ENCODE measurements around the gene DDX23. TPM values are rescaled to one million over a fixed set of nuclear protein-coding genes. Genes with fewer than 3 reads are reported as not detected.

Gene DDX23
- total RNA-seq, 1 experiment from 2014 or later, result 80.8 TPM

- no TSS peak for BruUV-seq (replicated peaks)
- no peaks in the 10 kb centered on the region for H3K9me3 Mint-ChIP-seq (ENCODE audit: low read depth, unreplicated experiment)
- no peak overlapping the region for H3K27ac Mint-ChIP-seq (ENCODE audit: unreplicated experiment)
- DNase-seq, result no peak
- peaks cover 3% of the 10 kb centered on the region for H3K4me1 Mint-ChIP-seq (ENCODE audit: low read depth, unreplicated experiment)
- intact Hi-C loops (cut with micrococcal nuclease; ENCODE audit: unreplicated experiment), result no loop called here
- H3K27me3 Mint-ChIP-seq (ENCODE audit: unreplicated experiment), result no peaks in the 10 kb centered on the region
- no peaks in the 10 kb centered on the region for H3K36me3 Mint-ChIP-seq (ENCODE audit: insufficient read depth, unreplicated experiment)
- no peak overlapping the region for H3K4me3 Mint-ChIP-seq (ENCODE audit: low read depth, unreplicated experiment)
- CTCF ChIA-PET, result interaction anchor here (1.1 kb wide), 1 partner anchor 14 kb away, joined by 3 read pairs; no protein-coding TSS in a partner anchor
- no peak for TF ChIP-seq CTCF (IDR thresholded peaks at IDR 0.05; ENCODE audit: unreplicated experiment)
Measured at GRCh38 chr12:48800457-48800856, 51.5 kb downstream of the DDX23 start.

GRCh38 chr12:48796976-48797375, 55.0 kb downstream of the DDX23 start:
- DNase-seq, result no peak
- intact Hi-C loops (cut with micrococcal nuclease; ENCODE audit: unreplicated experiment), result loop anchor here (1.0 kb wide), 1 partner anchor 44 kb away; no protein-coding TSS in a partner anchor
- Mint-ChIP-seq H3K36me3 (ENCODE audit: insufficient read depth, unreplicated experiment) (no peaks in the 10 kb centered on the region), H3K27ac (ENCODE audit: unreplicated experiment) (no peak overlapping the region), H3K4me1 (ENCODE audit: low read depth, unreplicated experiment) (peaks cover 15% of the 10 kb centered on the region), H3K27me3 (ENCODE audit: unreplicated experiment) (no peaks in the 10 kb centered on the region), H3K9me3 (ENCODE audit: low read depth, unreplicated experiment) (no peaks in the 10 kb centered on the region), H3K4me3 (ENCODE audit: low read depth, unreplicated experiment) (no peak overlapping the region)
- CTCF ChIA-PET, result interaction anchor here (0.5 to 3.7 kb wide), 3 partner anchors 44 to 226 kb away, joined by 3 to 44 read pairs (median 5); no protein-coding TSS in a partner anchor
- no peak for TF ChIP-seq CTCF (IDR thresholded peaks at IDR 0.05; ENCODE audit: unreplicated experiment)
- BruUV-seq (replicated peaks), result no TSS peak

- CTCF ChIA-PET, result interaction anchor here (1.1 to 3.7 kb wide), 3 partner anchors 27 to 48 kb away, joined by 3 to 44 read pairs (median 3); no protein-coding TSS in a partner anchor
- TF ChIP-seq CTCF (IDR thresholded peaks at IDR 0.05; ENCODE audit: unreplicated experiment), result peak; percentile 73
- Mint-ChIP-seq H3K36me3 (ENCODE audit: insufficient read depth, unreplicated experiment) (no peaks in the 10 kb centered on the region), H3K4me3 (ENCODE audit: low read depth, unreplicated experiment) (no peak overlapping the region), H3K27ac (ENCODE audit: unreplicated experiment) (no peak overlapping the region), H3K9me3 (ENCODE audit: low read depth, unreplicated experiment) (no peaks in the 10 kb centered on the region), H3K27me3 (ENCODE audit: unreplicated experiment) (no peaks in the 10 kb centered on the region), H3K4me1 (ENCODE audit: low read depth, unreplicated experiment) (peaks cover 15% of the 10 kb centered on the region)
- DNase-seq, result peak; percentile 60
- intact Hi-C loops (cut with micrococcal nuclease; ENCODE audit: unreplicated experiment), result loop anchor here (1.0 kb wide), 1 partner anchor 43 kb away; no protein-coding TSS in a partner anchor
- no TSS peak for BruUV-seq (replicated peaks)
Measured at GRCh38 chr12:48795550-48796455, 56.2 kb downstream of the DDX23 start.

GRCh38 chr12:48794870-48795269, 57.1 kb downstream of the DDX23 start:
- H3K9me3 Mint-ChIP-seq (ENCODE audit: low read depth, unreplicated experiment), result no peaks in the 10 kb centered on the region
- peak overlapping the region; percentile 16 for H3K27ac Mint-ChIP-seq (ENCODE audit: unreplicated experiment)
- peaks cover 15% of the 10 kb centered on the region for H3K4me1 Mint-ChIP-seq (ENCODE audit: low read depth, unreplicated experiment)
- CTCF ChIA-PET, result interaction anchor here (0.6 to 3.7 kb wide), 4 partner anchors 16 to 51 kb away, joined by 3 to 44 read pairs (median 3); no protein-coding TSS in a partner anchor
- H3K36me3 Mint-ChIP-seq (ENCODE audit: insufficient read depth, unreplicated experiment), result no peaks in the 10 kb centered on the region
- DNase-seq, result no peak
- intact Hi-C loops (cut with micrococcal nuclease; ENCODE audit: unreplicated experiment), result no loop called here
- H3K27me3 Mint-ChIP-seq (ENCODE audit: unreplicated experiment), result no peaks in the 10 kb centered on the region
- no TSS peak for BruUV-seq (replicated peaks)
- no peak overlapping the region for H3K4me3 Mint-ChIP-seq (ENCODE audit: low read depth, unreplicated experiment)
- no peak for TF ChIP-seq CTCF (IDR thresholded peaks at IDR 0.05; ENCODE audit: unreplicated experiment)
